DOHH2 (cell line): ENCODE measurements around the gene FNDC3B.

Experiments used
- H3F3A ChIP-seq: fragments of 200-600 bp; sonication (generic), shearing (Covaris generic); 2 replicates; pipeline ENCODE4 v1.6.0; 2016; ENCODE audit warnings: antibody characterized with exemption, mild to moderate bottlenecking; ENCODE audit not compliant: control insufficient read depth, insufficient read depth
- H3K27ac ChIP-seq: fragments of 200-600 bp; sonication (generic); 2 replicates; pipeline ENCODE4 v1.5.1; 2014; ENCODE audit warnings: low read depth, mild to moderate bottlenecking, low read length, moderate library complexity
- H3K27me3 ChIP-seq: fragments of 200-600 bp; sonication (generic); 2 replicates; pipeline ENCODE4 v1.6.1; 2014; ENCODE audit warnings: mild to moderate bottlenecking, low read length, mixed read lengths; ENCODE audit not compliant: control insufficient read depth
- H3K36me3 ChIP-seq: fragments of 200-600 bp; sonication (generic); 2 replicates; pipeline ENCODE4 v1.6.1; 2014; ENCODE audit warnings: mild to moderate bottlenecking, low read length, moderate library complexity, mixed read lengths; ENCODE audit not compliant: control insufficient read depth
- H3K4me1 ChIP-seq: fragments of 200-600 bp; sonication (generic); 2 replicates; pipeline ENCODE4 v1.6.1; 2014; ENCODE audit warnings: mild to moderate bottlenecking, low read length, mixed read lengths; ENCODE audit not compliant: control insufficient read depth
- H3K4me2 ChIP-seq: fragments of 200-600 bp; sonication (generic); 2 replicates; pipeline ENCODE4 v1.6.0; 2014; ENCODE audit warnings: mild to moderate bottlenecking, low read length, moderate library complexity
- H3K4me3 ChIP-seq: fragments of 200-600 bp; sonication (generic); 2 replicates; pipeline ENCODE4 v1.5.1; 2014; ENCODE audit warnings: mild to moderate bottlenecking, low read length, mixed read lengths
- H3K79me2 ChIP-seq: fragments of 200-600 bp; sonication (generic); 2 replicates; pipeline ENCODE4 v1.6.1; 2014; ENCODE audit warnings: mild to moderate bottlenecking, low read length, mixed read lengths; ENCODE audit not compliant: control insufficient read depth
- H3K9me2 ChIP-seq: fragments of 200-600 bp; sonication (generic); replicated peaks from 2 replicates; pipeline ENCODE4 v1.6.1; 2014; ENCODE audit warnings: mild to moderate bottlenecking, low read length, mixed read lengths; ENCODE audit not compliant: control insufficient read depth
- H3K9me3 ChIP-seq: fragments of 200-600 bp; sonication (generic); 2 replicates; pipeline ENCODE4 v1.6.1; 2014; ENCODE audit warnings: antibody characterized with exemption, low read length, mixed read lengths; ENCODE audit not compliant: control insufficient read depth, insufficient read depth
- H4K20me1 ChIP-seq: fragments of 200-600 bp; sonication (generic); 2 replicates; pipeline ENCODE4 v1.6.0; 2014; ENCODE audit warnings: low read depth, mild to moderate bottlenecking, antibody characterized with exemption, low read length, moderate library complexity; ENCODE audit not compliant: control insufficient read depth, insufficient read depth
- CTCF ChIP-seq: fragments of 200-600 bp; sonication (generic); IDR thresholded peaks from one replicate; pipeline ENCODE4 v1.5.1; 2014; ENCODE audit warnings: antibody characterized with exemption, mild to moderate bottlenecking, low read depth, low read length; ENCODE audit not compliant: poor library complexity, severe bottlenecking
- EZH2phosphoT487 ChIP-seq: fragments of 200-600 bp; sonication (generic); IDR thresholded peaks from 2 replicates; pipeline ENCODE4 v1.6.1; 2017; ENCODE audit warnings: borderline replicate concordance, mild to moderate bottlenecking, antibody characterized with exemption, low read length, moderate library complexity, mixed read lengths

Gene FNDC3B

GRCh38 chr3:172150268-172150667, 110.9 kb downstream of the FNDC3B start:
- no peaks in the 10 kb centered on the region for H3K9me2 ChIP-seq
- no peaks in the 10 kb centered on the region for H3K79me2 ChIP-seq
- H3K4me1 ChIP-seq = peaks cover 9% of the 10 kb centered on the region
- no peaks in the 10 kb centered on the region for H3K9me3 ChIP-seq
- no peak overlapping the region for H3K4me3 ChIP-seq
- H3K36me3 ChIP-seq = no peaks in the 10 kb centered on the region
- H3K4me2 ChIP-seq = no peak overlapping the region
- H3K27me3 ChIP-seq = no peaks in the 10 kb centered on the region
- no peak overlapping the region for H3K27ac ChIP-seq
- H4K20me1 ChIP-seq = no peaks in the 10 kb centered on the region
- TF ChIP-seq CTCF (no peak), EZH2phosphoT487 (no peak)
- H3F3A ChIP-seq = 0 out of 2 replicates have a peak, but pooled peaks cover 2% of the 10 kb centered on the region

GRCh38 chr3:172150913-172151650, 111.7 kb downstream of the FNDC3B start:
- H3K27ac ChIP-seq = no peak overlapping the region
- peaks cover 6% of the 10 kb centered on the region for H3K4me1 ChIP-seq
- no peaks in the 10 kb centered on the region for H3K9me3 ChIP-seq
- H3K36me3 ChIP-seq = no peaks in the 10 kb centered on the region
- no peak overlapping the region for H3K4me3 ChIP-seq
- no peaks in the 10 kb centered on the region for H4K20me1 ChIP-seq
- no peaks in the 10 kb centered on the region for H3F3A ChIP-seq
- H3K27me3 ChIP-seq = no peaks in the 10 kb centered on the region
- no peak overlapping the region for H3K4me2 ChIP-seq
- no peaks in the 10 kb centered on the region for H3K79me2 ChIP-seq
- no peak for TF ChIP-seq EZH2phosphoT487
- no peak for TF ChIP-seq CTCF
- no peaks in the 10 kb centered on the region for H3K9me2 ChIP-seq

- Histone ChIP-seq H3F3A (no peaks in the 10 kb centered on the region), H3K9me3 (no peaks in the 10 kb centered on the region), H4K20me1 (no peaks in the 10 kb centered on the region), H3K4me3 (no peak overlapping the region), H3K79me2 (no peaks in the 10 kb centered on the region), H3K4me1 (peaks cover 6% of the 10 kb centered on the region), H3K27ac (no peak overlapping the region), H3K36me3 (no peaks in the 10 kb centered on the region), H3K4me2 (no peak overlapping the region), H3K27me3 (no peaks in the 10 kb centered on the region), H3K9me2 (no peaks in the 10 kb centered on the region)
- TF ChIP-seq CTCF (no peak), EZH2phosphoT487 (no peak)
Observed at GRCh38 chr3:172151651-172152649, 112.6 kb downstream of the FNDC3B start.
